ENCODE results near the gene NR4A2. TPM values are rescaled to one million over a fixed set of nuclear protein-coding genes. Genes with fewer than 3 reads are reported as not detected.
A peak's percentile ranks its signal among the peaks of the same experiment; 100 is the strongest.

The NR4A2 gene
- 10 to 100 TPM; 27.8 to 29.7 (median 29.6) TPM for total RNA-seq

DNA sequence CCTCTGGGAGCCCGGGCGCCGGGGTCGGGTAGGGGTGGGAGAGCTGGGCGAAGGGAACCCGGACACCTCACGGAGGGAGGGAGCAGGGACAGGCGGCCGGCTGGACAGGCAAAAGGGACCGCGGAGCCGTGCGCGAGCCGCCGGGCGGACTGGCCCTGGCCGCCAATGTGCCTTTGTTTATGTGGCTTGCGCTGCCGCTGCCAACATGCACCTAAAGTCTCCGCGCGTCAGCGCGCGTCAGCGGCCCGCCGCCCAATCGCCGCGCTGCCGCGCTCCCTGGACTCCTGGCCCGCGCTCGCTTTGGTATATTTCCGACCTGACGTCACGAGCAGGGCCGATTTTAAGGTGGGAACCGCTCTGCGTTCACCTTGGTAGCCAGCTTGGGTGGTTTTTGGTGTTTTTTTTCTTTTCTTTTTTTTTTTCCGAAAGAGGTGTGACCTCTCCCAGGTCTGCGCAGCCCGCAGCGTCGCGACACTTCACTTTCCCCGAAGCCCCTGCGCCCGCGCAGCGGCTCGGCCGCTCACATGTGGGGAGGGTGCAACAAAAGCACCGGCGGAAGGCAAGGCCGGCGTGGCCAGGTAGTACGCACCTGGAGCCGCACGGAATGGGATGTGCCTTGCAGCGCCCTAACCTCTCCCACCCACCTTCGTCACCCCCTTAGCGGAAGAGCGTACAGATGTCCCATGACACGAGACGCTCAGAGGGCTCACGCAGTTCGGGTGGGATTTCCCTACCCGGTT is at the start of gene NR4A2:
NR4A2 (minus strand) TSS at position 188 of the 740 bp plus-strand sequence. CDS start 2,535 bp downstream, outside the sequence.
- DNase-seq (peak; percentile 89), ATAC-seq (peak; percentile 69 to 71)
- Mint-ChIP-seq H3K4me3 (peak within 1 kb of the TSS; percentile 97), H3K4me1 (ENCODE audit: low read depth) (peaks cover 53% of the 10 kb centered on the region), H3K9me3 (no peaks in the 10 kb centered on the region), H3K36me3 (ENCODE audit: insufficient read depth) (peaks cover 24% of the 10 kb centered on the region), H3K27me3 (ENCODE audit: low read depth) (peaks cover 12% of the 10 kb centered on the region)

DNA sequence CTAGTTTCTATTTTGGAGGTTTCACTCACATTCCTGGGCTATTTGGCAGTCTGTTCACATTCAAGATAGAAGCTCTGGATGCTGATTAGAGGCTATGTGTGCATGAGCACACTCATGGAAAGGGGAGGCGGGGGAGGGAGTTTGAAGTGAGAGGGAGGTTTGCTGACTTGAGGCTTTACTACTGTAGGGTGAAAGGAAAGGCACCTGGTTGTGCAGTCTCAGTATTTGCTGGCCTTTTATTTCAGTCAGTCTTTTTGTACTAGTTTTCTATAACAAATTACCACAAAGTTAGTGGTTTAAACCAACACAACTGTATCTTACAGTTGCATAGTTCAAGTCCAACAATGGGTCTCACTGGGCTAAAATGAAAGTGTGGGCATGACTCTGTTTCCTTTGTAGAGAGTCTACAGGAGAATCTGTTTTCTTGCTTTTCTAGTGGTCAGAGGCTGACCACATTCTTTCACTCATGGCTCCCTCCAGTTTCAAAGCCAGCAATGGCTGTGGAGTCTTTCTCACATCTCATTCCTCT is 47.7 kb upstream of the NR4A2 start:
- ATAC-seq (peak in 1 of 2 donors; percentile 25), DNase-seq (no peak)
- H3K36me3 Mint-ChIP-seq (ENCODE audit: insufficient read depth), result no peaks in the 10 kb centered on the region
- H3K9me3 Mint-ChIP-seq, result peaks cover 4% of the 10 kb centered on the region
- H3K27me3 Mint-ChIP-seq (ENCODE audit: low read depth), result no peaks in the 10 kb centered on the region
- peaks cover 14% of the 10 kb centered on the region for H3K4me1 Mint-ChIP-seq (ENCODE audit: low read depth)
- H3K4me3 Mint-ChIP-seq, result no peak overlapping the region

DNA sequence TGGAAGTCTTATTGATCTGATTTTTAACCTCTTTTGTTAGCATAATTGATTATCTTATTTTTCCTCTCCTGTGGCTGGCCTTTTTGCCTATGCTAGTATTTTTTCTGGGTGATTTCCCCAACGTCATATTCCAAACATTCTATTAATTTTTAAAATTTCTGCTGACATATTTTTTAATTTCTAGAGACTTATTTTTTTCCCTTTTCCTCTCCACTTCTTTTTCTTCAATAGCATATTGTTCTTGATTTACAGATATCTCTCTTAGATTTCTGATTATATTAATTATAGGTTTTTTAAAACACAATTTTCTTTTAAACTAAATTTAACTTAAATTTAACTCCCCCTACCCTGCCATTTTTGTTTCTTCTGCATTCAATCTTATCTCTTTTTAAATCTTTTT is 47.2 kb upstream of the NR4A2 start:
- no peak for ATAC-seq
- H3K36me3 Mint-ChIP-seq (ENCODE audit: insufficient read depth), result no peaks in the 10 kb centered on the region
- no peak overlapping the region for H3K4me3 Mint-ChIP-seq

DNA sequence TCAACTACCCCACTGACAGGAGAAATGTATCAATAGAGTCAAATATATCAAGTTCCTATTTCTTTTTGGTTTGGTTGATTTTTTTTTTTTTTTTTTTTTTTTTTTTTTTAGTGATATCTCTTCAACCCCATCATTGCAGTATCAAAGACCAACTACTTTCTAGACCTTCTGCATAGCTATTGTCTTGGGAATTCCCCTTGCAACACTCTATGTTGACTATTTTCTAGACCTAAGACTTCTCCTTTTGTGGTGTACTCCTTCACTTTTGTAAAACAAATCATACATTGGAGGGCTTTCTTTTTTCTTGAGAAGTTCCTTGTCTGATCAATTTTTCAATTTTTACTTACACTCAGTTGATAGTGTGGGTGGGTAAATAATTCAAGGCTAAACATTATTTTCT is 46.5 kb upstream of the NR4A2 start:
- H3K4me3 Mint-ChIP-seq, result no peak overlapping the region
- peaks cover 8% of the 10 kb centered on the region for H3K4me1 Mint-ChIP-seq (ENCODE audit: low read depth)
- DNase-seq (no peak), ATAC-seq (peak in 1 of 2 donors; percentile 67)
- peaks cover 10% of the 10 kb centered on the region for H3K9me3 Mint-ChIP-seq
- H3K27me3 Mint-ChIP-seq (ENCODE audit: low read depth), result no peaks in the 10 kb centered on the region
- H3K36me3 Mint-ChIP-seq (ENCODE audit: insufficient read depth), result no peaks in the 10 kb centered on the region

More for the DNA sequence above, 47.2 kb upstream of the NR4A2 start:
- Mint-ChIP-seq H3K9me3 (peaks cover 7% of the 10 kb centered on the region), H3K27me3 (ENCODE audit: low read depth) (no peaks in the 10 kb centered on the region), H3K4me1 (ENCODE audit: low read depth) (peaks cover 10% of the 10 kb centered on the region)
- DNase-seq, result no peak

DNA sequence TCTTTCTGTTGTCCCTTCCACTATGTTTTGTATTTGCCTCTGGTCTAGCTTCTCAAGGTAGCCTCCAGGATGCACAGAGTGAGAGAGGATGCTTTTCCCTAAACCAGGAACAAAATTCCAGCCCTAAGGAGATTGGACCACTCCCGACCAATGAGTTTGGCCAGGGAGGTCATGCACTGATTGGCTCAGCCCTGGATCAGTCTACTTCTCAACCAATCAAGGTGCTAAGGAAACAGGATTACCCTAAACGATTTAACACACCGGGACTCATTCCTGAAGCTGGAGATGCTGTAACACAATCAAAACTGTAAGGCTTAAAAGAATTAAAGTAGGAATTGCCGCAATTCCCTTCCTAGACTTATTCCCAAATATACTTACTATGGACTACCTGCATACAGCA is 34.2 kb upstream of the NR4A2 start:
- Mint-ChIP-seq H3K27me3 (ENCODE audit: low read depth) (no peaks in the 10 kb centered on the region), H3K9me3 (no peaks in the 10 kb centered on the region), H3K36me3 (ENCODE audit: insufficient read depth) (peaks cover 3% of the 10 kb centered on the region), H3K4me1 (ENCODE audit: low read depth) (no peaks in the 10 kb centered on the region), H3K4me3 (no peak overlapping the region)
- ATAC-seq (no peak), DNase-seq (no peak)

DNA sequence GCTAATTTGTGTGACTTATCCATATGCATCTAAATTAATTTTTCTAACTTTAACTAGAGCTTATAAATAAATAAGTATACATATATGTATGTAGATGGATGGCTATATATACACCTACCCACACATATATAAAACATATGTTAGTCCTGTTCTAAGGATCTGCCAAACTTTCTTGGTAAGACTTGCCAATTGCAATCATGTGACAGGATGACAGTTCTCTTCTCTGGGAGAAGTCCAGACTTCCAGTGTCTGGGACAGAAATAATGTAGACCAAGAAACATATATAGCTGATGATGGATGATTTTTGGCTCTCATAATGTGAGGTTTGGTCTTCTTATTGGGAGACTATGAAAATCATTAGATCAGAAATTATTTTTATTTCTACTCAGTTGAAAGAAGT is 30.6 kb upstream of the NR4A2 start:
- H3K27me3 Mint-ChIP-seq (ENCODE audit: low read depth), result no peaks in the 10 kb centered on the region
- no peak for ATAC-seq
- H3K4me3 Mint-ChIP-seq, result no peak overlapping the region
- DNase-seq, result no peak
- H3K9me3 Mint-ChIP-seq, result no peaks in the 10 kb centered on the region
- no peaks in the 10 kb centered on the region for H3K4me1 Mint-ChIP-seq (ENCODE audit: low read depth)
- peaks cover 3% of the 10 kb centered on the region for H3K36me3 Mint-ChIP-seq (ENCODE audit: insufficient read depth)

DNA sequence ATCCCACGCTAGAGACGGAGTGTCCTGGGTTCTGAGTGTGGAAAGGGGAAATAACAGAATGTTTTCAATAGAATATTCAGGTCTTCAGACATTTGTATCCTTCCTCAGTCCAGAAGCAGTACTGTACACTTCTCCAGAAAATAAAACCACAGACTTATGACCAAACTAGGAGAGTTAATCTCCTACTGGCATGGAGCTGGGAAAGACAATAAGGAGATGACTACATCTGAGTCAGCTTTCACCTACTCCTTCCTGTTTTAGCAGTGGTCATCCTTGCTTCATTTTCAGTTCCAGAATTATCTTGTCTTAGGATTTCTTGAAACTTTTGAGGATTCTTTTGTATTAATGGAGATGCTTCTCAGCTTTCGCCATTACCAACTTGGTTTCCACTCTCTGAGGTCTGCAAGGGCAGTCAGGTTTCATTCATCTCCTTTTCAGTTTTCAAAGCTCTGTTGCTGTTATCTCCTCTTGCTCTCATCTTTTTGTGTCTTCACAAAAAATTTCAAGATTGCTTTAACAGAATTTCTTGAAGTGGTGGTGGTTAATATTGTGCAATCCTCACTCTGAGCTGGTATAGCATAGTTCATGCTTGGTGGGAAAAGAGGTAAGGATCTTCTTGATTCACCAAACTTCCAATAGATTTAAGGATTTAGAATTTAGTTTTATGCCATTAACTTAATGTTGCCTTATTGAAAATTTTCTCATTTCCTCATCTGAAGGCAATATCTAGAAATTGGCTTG is 23.7 kb upstream of the NR4A2 start:
- Mint-ChIP-seq H3K4me3 (no peak overlapping the region), H3K4me1 (ENCODE audit: low read depth) (no peaks in the 10 kb centered on the region), H3K9me3 (no peaks in the 10 kb centered on the region), H3K27me3 (ENCODE audit: low read depth) (no peaks in the 10 kb centered on the region), H3K36me3 (ENCODE audit: insufficient read depth) (peaks cover 3% of the 10 kb centered on the region)
- ATAC-seq (no peak), DNase-seq (no peak)

DNA sequence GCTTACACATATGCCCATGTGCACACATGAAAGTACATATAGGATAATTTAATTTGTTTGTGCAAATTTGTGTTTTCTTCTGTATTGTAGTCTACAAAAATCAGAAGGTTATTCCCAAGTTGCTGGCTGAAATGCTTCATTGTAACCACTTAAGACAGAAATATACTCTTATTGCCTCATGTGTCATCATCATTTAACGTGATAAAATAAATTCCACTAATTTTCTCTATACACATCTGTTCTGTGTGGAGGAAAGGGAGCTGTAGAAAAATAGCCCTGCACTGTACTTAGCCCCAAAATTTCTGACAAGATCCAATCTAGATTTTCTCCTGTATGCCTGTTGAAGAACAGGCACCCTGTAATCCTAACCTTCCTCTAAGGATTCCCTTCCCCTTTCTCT is 20.4 kb upstream of the NR4A2 start:
- H3K9me3 Mint-ChIP-seq, result no peaks in the 10 kb centered on the region
- H3K36me3 Mint-ChIP-seq (ENCODE audit: insufficient read depth), result peaks cover 3% of the 10 kb centered on the region
- no peaks in the 10 kb centered on the region for H3K4me1 Mint-ChIP-seq (ENCODE audit: low read depth)
- H3K27me3 Mint-ChIP-seq (ENCODE audit: low read depth), result no peaks in the 10 kb centered on the region
- DNase-seq (no peak), ATAC-seq (no peak)
- no peak overlapping the region for H3K4me3 Mint-ChIP-seq

DNA sequence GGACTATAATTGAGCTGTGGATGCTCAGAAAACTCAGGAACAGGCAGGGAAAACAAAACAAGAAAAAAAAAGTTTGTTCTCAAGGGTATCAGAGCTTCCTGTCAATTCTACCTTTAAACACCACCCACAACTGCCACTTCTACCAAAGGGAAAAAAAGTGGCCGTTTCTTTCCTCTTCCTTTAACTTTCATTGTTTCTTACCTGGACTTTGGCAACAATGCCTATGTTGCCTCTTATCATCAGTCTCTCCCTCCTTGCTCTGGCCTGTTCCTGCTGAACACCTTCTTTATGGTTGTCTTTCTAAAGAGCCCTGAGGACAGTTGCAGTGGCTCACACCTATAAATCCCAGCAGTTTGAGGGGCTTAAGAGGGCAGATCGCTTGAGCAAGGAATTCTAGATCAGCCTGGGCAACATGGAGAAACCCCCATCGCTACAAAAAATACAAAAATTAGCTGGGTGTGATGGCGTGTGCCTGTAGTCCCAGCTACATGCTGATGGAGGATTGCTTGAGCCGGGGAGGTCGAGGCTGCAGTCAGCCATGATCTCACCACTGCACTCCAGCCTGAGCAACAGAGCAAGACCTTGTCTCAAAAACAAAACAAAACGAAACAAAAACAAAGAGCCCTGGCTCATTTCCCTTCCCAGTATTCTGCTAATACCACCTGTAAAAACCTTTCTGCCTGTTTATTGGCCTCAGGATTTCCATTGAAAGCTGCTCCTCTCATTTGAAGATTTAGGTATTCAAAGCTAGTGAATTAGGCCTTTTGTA is 18.0 kb upstream of the NR4A2 start:
- Mint-ChIP-seq H3K27me3 (ENCODE audit: low read depth) (no peaks in the 10 kb centered on the region), H3K4me3 (no peak overlapping the region), H3K9me3 (no peaks in the 10 kb centered on the region), H3K36me3 (ENCODE audit: insufficient read depth) (no peaks in the 10 kb centered on the region), H3K4me1 (ENCODE audit: low read depth) (peaks cover 2% of the 10 kb centered on the region)
- ATAC-seq (no peak), DNase-seq (no peak)

DNA sequence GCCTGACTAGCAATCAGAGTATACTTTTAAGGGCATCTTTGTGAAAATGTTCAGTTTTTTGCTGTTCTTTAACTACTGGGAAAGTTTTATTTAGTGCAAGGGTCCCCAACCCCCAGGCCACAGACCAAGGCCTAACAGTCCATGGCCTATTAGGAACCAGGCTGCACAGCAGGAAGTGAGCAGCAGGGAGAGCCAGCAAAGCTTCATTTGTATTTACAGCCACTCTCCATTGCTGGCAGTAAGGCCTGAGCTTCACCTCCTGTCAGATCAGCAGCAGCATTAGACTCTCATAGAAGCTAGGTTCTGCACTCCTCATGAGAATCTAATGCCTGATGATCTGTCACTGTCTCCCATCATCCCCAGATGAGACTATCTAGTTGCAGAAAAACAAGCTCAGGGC is 17.1 kb upstream of the NR4A2 start:
- Mint-ChIP-seq H3K27me3 (ENCODE audit: low read depth) (no peaks in the 10 kb centered on the region), H3K9me3 (no peaks in the 10 kb centered on the region), H3K4me1 (ENCODE audit: low read depth) (peaks cover 6% of the 10 kb centered on the region), H3K4me3 (no peak overlapping the region), H3K36me3 (ENCODE audit: insufficient read depth) (no peaks in the 10 kb centered on the region)
- no peak for ATAC-seq
- no peak for DNase-seq

DNA sequence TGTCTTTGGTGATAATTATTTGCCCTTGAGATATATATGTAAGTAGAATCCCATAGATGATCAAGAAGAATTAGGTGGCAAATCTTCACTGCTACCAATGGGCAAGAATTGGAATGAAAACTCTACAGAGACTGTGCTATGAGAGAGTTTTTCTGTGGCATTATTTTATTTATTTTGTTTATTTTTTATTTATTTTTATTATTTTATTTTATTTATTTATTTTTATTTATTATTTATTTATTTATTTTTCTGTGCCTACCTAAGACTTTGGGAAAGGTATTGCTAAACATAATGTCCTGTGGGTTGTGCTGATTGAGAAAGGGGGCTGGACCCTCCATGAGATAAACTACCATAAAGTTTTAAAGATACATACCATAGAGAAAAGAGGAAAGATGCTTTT is 16.6 kb upstream of the NR4A2 start:
- Mint-ChIP-seq H3K27me3 (ENCODE audit: low read depth) (no peaks in the 10 kb centered on the region), H3K9me3 (no peaks in the 10 kb centered on the region), H3K4me3 (no peak overlapping the region), H3K4me1 (ENCODE audit: low read depth) (peaks cover 11% of the 10 kb centered on the region), H3K36me3 (ENCODE audit: insufficient read depth) (no peaks in the 10 kb centered on the region)
- DNase-seq (no peak), ATAC-seq (no peak)

DNA sequence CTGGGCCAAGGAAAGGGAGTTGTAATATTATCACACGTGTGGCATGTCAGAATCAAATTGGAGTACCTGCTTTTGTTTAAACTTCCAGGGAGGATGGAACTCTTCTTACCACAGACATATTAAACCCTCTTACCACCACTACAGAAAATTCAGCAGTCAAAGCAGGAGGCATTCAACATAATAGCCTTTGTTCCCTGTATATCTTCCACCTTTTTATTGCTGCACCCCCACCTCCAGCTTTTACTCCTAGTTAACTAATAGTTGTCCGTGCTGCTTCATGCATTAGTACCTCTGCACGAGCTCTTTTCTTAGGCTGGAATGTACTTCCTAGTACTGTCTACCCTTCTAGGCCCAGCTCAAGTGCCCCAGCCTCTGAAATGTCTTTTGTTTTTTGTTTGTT is 14.9 kb upstream of the NR4A2 start:
- no peaks in the 10 kb centered on the region for H3K27me3 Mint-ChIP-seq (ENCODE audit: low read depth)
- no peak for ATAC-seq

DNA sequence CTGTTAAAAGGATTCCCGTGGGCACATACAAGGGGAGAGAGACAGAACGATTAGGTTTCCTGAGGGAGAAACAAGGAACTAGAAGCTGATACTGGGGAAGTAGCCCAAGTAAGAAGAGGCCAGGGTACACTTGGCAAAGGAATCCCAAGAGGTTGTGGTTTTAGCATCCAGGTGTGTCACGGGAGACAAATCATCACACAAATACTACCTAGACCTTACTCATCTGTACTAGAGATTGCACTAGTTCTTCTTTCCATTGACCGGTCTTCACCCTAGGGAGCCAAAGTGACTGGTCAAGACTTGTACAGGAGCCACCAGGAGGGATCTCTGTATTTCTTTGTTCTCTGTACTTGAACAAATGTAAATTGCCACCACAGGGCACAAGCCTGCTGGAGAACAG is 14.2 kb upstream of the NR4A2 start:
- Mint-ChIP-seq H3K9me3 (no peaks in the 10 kb centered on the region), H3K27me3 (ENCODE audit: low read depth) (no peaks in the 10 kb centered on the region), H3K36me3 (ENCODE audit: insufficient read depth) (no peaks in the 10 kb centered on the region), H3K4me3 (no peak overlapping the region), H3K4me1 (ENCODE audit: low read depth) (peaks cover 24% of the 10 kb centered on the region)
- DNase-seq, result no peak
- no peak for ATAC-seq

More for the DNA sequence above, 14.9 kb upstream of the NR4A2 start:
- DNase-seq, result no peak
- H3K4me1 Mint-ChIP-seq (ENCODE audit: low read depth), result peaks cover 24% of the 10 kb centered on the region
- no peaks in the 10 kb centered on the region for H3K9me3 Mint-ChIP-seq
- no peak overlapping the region for H3K4me3 Mint-ChIP-seq
- H3K36me3 Mint-ChIP-seq (ENCODE audit: insufficient read depth), result no peaks in the 10 kb centered on the region

DNA sequence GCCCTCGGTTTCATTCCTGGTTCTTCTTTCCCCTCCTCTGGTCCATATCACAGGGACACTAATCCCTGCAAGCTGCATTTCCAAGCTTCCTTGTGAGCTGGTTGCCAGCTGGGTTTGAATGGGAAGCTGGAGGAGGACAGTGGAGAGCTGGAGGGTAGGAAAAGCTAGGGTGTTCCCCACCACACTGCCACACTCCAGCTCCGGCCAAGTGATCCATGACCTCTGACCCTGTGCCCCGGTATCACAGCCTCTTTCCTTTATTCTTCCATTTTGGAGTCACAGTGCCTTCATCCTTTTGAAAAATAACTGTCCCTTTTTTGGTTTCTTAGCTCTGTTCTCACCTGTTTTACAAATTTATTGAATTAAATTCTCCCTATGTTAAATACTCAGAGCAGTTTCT is 13.1 kb upstream of the NR4A2 start:
- no peaks in the 10 kb centered on the region for H3K36me3 Mint-ChIP-seq (ENCODE audit: insufficient read depth)
- no peak overlapping the region for H3K4me3 Mint-ChIP-seq
- ATAC-seq, result no peak
- DNase-seq, result no peak
- no peaks in the 10 kb centered on the region for H3K27me3 Mint-ChIP-seq (ENCODE audit: low read depth)
- H3K9me3 Mint-ChIP-seq, result no peaks in the 10 kb centered on the region
- H3K4me1 Mint-ChIP-seq (ENCODE audit: low read depth), result peaks cover 31% of the 10 kb centered on the region
